NCI-H1092 treated with DMSO at 0.1 percent for 48 hours (cell line): ENCODE data around the gene KCNAB1.

ENCODE experiments used
- DNase-seq: peaks from one replicate; lab custom pipeline; 2025; lab: John Stamatoyannopoulos, UW

KCNAB1 gene

GRCh38 chr3:156576651-156577348, 456.4 kb downstream of the KCNAB1 start:
- DNase-seq, result no peak

- DNase-seq, result no peak
Observed at GRCh38 chr3:156577736-156578135, 457.4 kb downstream of the KCNAB1 start.

- DNase-seq, result no peak
Observed at GRCh38 chr3:156579427-156579851, 459.1 kb downstream of the KCNAB1 start.

GRCh38 chr3:156581033-156581432, 460.7 kb downstream of the KCNAB1 start:
- DNase-seq, result no peak

- DNase-seq, result no peak
Observed at GRCh38 chr3:156581954-156582353, 461.6 kb downstream of the KCNAB1 start.

- no peak for DNase-seq
Observed at GRCh38 chr3:156582532-156583183, 462.3 kb downstream of the KCNAB1 start.

- no peak for DNase-seq
Observed at GRCh38 chr3:156583469-156583868, 463.1 kb downstream of the KCNAB1 start.

- DNase-seq, result no peak
Observed at GRCh38 chr3:156586905-156587759, 466.8 kb downstream of the KCNAB1 start.

- DNase-seq, result no peak
Observed at GRCh38 chr3:156587760-156588069, 467.3 kb downstream of the KCNAB1 start.
